HepG2 (cell line): ENCODE measurements around the gene DCDC1. TPM values are rescaled to one million over a fixed set of nuclear protein-coding genes. Genes with fewer than 3 reads are reported as not detected.

Experiments
- ATAC-seq: fragments of 200-7000 bp; cut with Tn5 transposase; 3 replicates; pipeline ENCODE4 v1.9.1; 2020; ENCODE audit warnings: mild to moderate bottlenecking, moderate library complexity
- BruUV-seq: library from RNA; stranded (reverse); fragments of 400-500 nt; replicated peaks from 2 replicates; lab custom pipeline; 2021; lab: Mats Ljungman, UMichigan
- CTCF ChIA-PET: fragments of 300-600 bp; formaldehyde crosslinking; extraction: SDS; loops from one replicate; lab custom pipeline; 2021; ENCODE audit warnings: low total read pairs, inconsistent platforms, low intra/inter-chr PET ratio; lab: Yijun Ruan, JAX
- POLR2A ChIA-PET: fragments of 350-600 bp; sonication (Branson Sonifier 250); formaldehyde crosslinking; loops from one replicate; lab custom pipeline; 2020; ENCODE audit warnings: antibody characterized with exemption, inconsistent platforms; lab: Yijun Ruan, JAX
- DNase-seq: peaks from one replicate; pipeline ENCODE4 v3.0.0-alpha.2; 2015; ENCODE audit warnings: low spot score
- FAIRE-seq: peaks from 3 replicates; lab custom pipeline; 2011; peaks lifted over from hg19 to GRCh38; lab: Jason Lieb, UNC
- H2AFZ ChIP-seq: one replicate; pipeline ENCODE4 v1.6.1; 2011; ENCODE audit warnings: low read length, inconsistent platforms
- H3K27ac ChIP-seq: fragments of 300-600 bp; 3 replicates; pipeline ENCODE4 v1.8.0; 2011; ENCODE audit warnings: mixed run types, mild to moderate bottlenecking, mixed read lengths, low read length, inconsistent platforms; ENCODE audit not compliant: insufficient read depth; ENCODE audit errors: extremely low read length
- H3K27me3 ChIP-seq, 2 experiments: fragments of 200-600 bp in 1 of 2; 2 replicates in 1 of 2; 3 replicates in 1 of 2; pipeline versions ENCODE4 v1.6.0 to v1.8.0; 2011; ENCODE audit warnings: low read length in 2 of 2, mild to moderate bottlenecking in 2 of 2, moderate library complexity in 2 of 2, inconsistent platforms in 1 of 2; ENCODE audit not compliant: insufficient read depth in 2 of 2, control insufficient read depth in 1 of 2
- H3K36me3 ChIP-seq, 2 experiments: fragments of 200-600 bp in 1 of 2; replicated peaks in 1 of 2; 2 replicates in 1 of 2; 3 replicates in 1 of 2; pipeline versions ENCODE4 v1.5.1 to v1.8.0; 2011; ENCODE audit warnings: low read length in 2 of 2, inconsistent platforms in 1 of 2; ENCODE audit not compliant: insufficient read depth in 2 of 2, control insufficient read depth in 1 of 2
- H3K4me1 ChIP-seq: 2 replicates; pipeline ENCODE4 v1.5.1; 2012; ENCODE audit warnings: low read length, inconsistent platforms; ENCODE audit not compliant: insufficient read depth
- H3K4me2 ChIP-seq: 2 replicates; pipeline ENCODE4 v1.6.0; 2011; ENCODE audit warnings: low read depth, low read length, inconsistent platforms
- H3K4me3 ChIP-seq, 3 experiments: fragments of 200-600 bp in 1 of 3; sonication (generic), shearing (Covaris generic) in 1 of 3; replicated peaks in 1 of 3; 2 replicates each; pipeline ENCODE4 v1.5.1; 2011 to 2016; ENCODE audit warnings: low read length in 3 of 3, inconsistent platforms in 2 of 3, low read depth in 2 of 3, mild to moderate bottlenecking in 2 of 3, control low read depth in 1 of 3, mixed read lengths in 1 of 3; ENCODE audit not compliant: insufficient read depth in 1 of 3
- H3K79me2 ChIP-seq: one replicate; pipeline ENCODE4 v1.6.1; 2011; ENCODE audit warnings: low read length, inconsistent platforms; ENCODE audit not compliant: insufficient read depth
- H3K9ac ChIP-seq: 2 replicates; pipeline ENCODE4 v1.6.0; 2011; ENCODE audit warnings: mild to moderate bottlenecking, low read depth, low read length, inconsistent platforms; ENCODE audit not compliant: insufficient read depth
- H3K9me3 ChIP-seq: 2 replicates; pipeline ENCODE4 v1.5.1; 2012; ENCODE audit warnings: mild to moderate bottlenecking, low read length
- H4K20me1 ChIP-seq: 2 replicates; pipeline ENCODE4 v1.6.0; 2011; ENCODE audit warnings: inconsistent platforms, mild to moderate bottlenecking, low read length, moderate library complexity; ENCODE audit not compliant: insufficient read depth
- GABPA ChIP-seq, 2 experiments: IDR thresholded peaks; 2 replicates each; pipeline ENCODE4 v1.6.1; 2011 to 2016; ENCODE audit warnings: low read depth in 2 of 2, low read length in 1 of 2, missing biosample characterization in 1 of 2, missing genetic modification characterization in 1 of 2
- PHB2 ChIP-seq: fragments of 450-650 bp; IDR thresholded peaks from 2 replicates; pipeline ENCODE4 v1.6.1; 2018; ENCODE audit not compliant: partially characterized antibody
- TEAD2 ChIP-seq: sonication (generic); formaldehyde crosslinking; IDR thresholded peaks from 2 replicates; pipeline ENCODE4 v1.9.0; 2021; ENCODE audit warnings: missing genetic modification reagents
- TFAP4 ChIP-seq: sonication (generic); IDR thresholded peaks from 2 replicates; pipeline ENCODE4 v1.6.1; 2016; ENCODE audit warnings: low read depth, borderline replicate concordance
- WIZ ChIP-seq: sonication (generic); formaldehyde crosslinking; IDR thresholded peaks from 2 replicates; pipeline ENCODE4 v1.5.1; 2020; ENCODE audit warnings: mild to moderate bottlenecking, missing genetic modification reagents
- YY1 ChIP-seq: IDR thresholded peaks from 2 replicates; pipeline ENCODE4 v1.6.1; 2011; ENCODE audit warnings: low read length, low read depth, moderate library complexity, mild to moderate bottlenecking; ENCODE audit not compliant: insufficient read depth, insufficient replicate concordance
- ZNF891 ChIP-seq: sonication (generic); formaldehyde crosslinking; IDR thresholded peaks from 2 replicates; pipeline ENCODE4 v1.5.0; 2020; ENCODE audit warnings: mild to moderate bottlenecking, missing genetic modification reagents
- WGBS: methylation state at CpG from one replicate; pipeline ENCODE4 v1.1.6; 2017; ENCODE audit warnings: low lambda C conversion rate; 5-methylcytosine and 5-hydroxymethylcytosine counted together
- in situ Hi-C: cut with HindIII; loops from 2 replicates; pipeline ENCODE4 v1.10.0; 2017; ENCODE audit warnings: low pct_unique_long_range_greater_than_20kb; ENCODE audit not compliant: extremely low pct_ligation_motif_present
- intact Hi-C: fragments of 100-400 bp; cut with micrococcal nuclease; formaldehyde crosslinking; loops from one replicate; pipeline ENCODE4 v1.10.0; 2022; ENCODE audit not compliant: unreplicated experiment
- polyA plus RNA-seq, 8 experiments: library from polyadenylated mRNA; depleted of rRNA in 3 of 8; stranded (reverse) in 7 of 8; unstranded in 1 of 8; fragments of >200 nt; fragmentation: Illumina TruSeq in 4 of 8; extraction: Trizol in 4 of 8; gene quantifications; 2 replicates each; pipeline versions ENCODE4 v1.2.1 to v1.2.3, GENCODE V29; 2011 to 2016; ENCODE audit warnings: low read depth in 4 of 8, missing spikeins in 1 of 8, mixed read lengths in 1 of 8; ENCODE audit not compliant: insufficient read depth in 1 of 8
- total RNA-seq, 5 experiments: library from RNA; depleted of rRNA; stranded (reverse); fragments of >200 nt; fragmentation: Illumina TruSeq; extraction: Trizol; gene quantifications; 2 replicates each; pipeline ENCODE4 v1.2.3, GENCODE V29; 2016; ENCODE audit warnings: low read depth in 1 of 5
- TF ChIP-seq, protein P1 (sequence below): sonication (generic); formaldehyde crosslinking; IDR thresholded peaks from 2 replicates; pipeline ENCODE4 v1.4.0; 2020; ENCODE audit warnings: missing genetic modification reagents
- TF ChIP-seq, protein P2 (sequence below): sonication (generic); formaldehyde crosslinking; IDR thresholded peaks from 2 replicates; pipeline ENCODE4 v1.5.0; 2020; ENCODE audit warnings: mild to moderate bottlenecking, missing genetic modification reagents, borderline replicate concordance

DCDC1 gene
- total and polyA plus RNA-seq, 2 of the 13 experiments (the other 11 are each of a cell fraction or from before 2014, with no cell fraction given): 0.12 to 0.27 TPM

GRCh38 chr11:30826911-30827310, 542.6 kb downstream of the DCDC1 start:
- no peaks in the 10 kb centered on the region for H3K4me1 ChIP-seq
- H3K9me3 ChIP-seq: no peaks in the 10 kb centered on the region
- no peak for ATAC-seq
- CTCF ChIA-PET: no interaction called here
- H4K20me1 ChIP-seq: no peaks in the 10 kb centered on the region
- no peaks in the 10 kb centered on the region for H3K27me3 ChIP-seq
- DNase-seq: no peak
- H3K79me2 ChIP-seq: no peaks in the 10 kb centered on the region
- in situ Hi-C loops: no loop called here
- 25% methylated on average over 4 of the region's 4 CpGs for WGBS
- no peak overlapping the region for H3K4me3 ChIP-seq
- intact Hi-C loops: no loop called here
- TF ChIP-seq, protein P1, sequence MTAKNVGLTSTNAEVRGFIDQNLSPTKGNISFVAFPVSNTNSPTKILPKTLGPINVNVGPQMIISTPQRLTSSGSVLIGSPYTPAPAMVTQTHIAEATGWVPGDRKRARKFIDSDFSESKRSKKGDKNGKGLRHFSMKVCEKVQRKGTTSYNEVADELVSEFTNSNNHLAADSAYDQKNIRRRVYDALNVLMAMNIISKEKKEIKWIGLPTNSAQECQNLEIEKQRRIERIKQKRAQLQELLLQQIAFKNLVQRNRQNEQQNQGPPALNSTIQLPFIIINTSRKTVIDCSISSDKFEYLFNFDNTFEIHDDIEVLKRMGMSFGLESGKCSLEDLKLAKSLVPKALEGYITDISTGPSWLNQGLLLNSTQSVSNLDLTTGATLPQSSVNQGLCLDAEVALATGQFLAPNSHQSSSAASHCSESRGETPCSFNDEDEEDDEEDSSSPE (CRISPR knock-in tag): no peak
- TF ChIP-seq YY1 (no peak), GABPA (IDR thresholded peaks at IDR 0.05; ENCODE audit: low read depth, low read length) (no peak), GABPA (CRISPR knock-in tag; IDR thresholded peaks at IDR 0.05; ENCODE audit: low read depth) (no peak), TEAD2 (no peak), PHB2 (no peak), ZNF891 (CRISPR knock-in tag) (no peak), WIZ (CRISPR knock-in tag) (no peak), TFAP4 (no peak)
- TF ChIP-seq, protein P2, sequence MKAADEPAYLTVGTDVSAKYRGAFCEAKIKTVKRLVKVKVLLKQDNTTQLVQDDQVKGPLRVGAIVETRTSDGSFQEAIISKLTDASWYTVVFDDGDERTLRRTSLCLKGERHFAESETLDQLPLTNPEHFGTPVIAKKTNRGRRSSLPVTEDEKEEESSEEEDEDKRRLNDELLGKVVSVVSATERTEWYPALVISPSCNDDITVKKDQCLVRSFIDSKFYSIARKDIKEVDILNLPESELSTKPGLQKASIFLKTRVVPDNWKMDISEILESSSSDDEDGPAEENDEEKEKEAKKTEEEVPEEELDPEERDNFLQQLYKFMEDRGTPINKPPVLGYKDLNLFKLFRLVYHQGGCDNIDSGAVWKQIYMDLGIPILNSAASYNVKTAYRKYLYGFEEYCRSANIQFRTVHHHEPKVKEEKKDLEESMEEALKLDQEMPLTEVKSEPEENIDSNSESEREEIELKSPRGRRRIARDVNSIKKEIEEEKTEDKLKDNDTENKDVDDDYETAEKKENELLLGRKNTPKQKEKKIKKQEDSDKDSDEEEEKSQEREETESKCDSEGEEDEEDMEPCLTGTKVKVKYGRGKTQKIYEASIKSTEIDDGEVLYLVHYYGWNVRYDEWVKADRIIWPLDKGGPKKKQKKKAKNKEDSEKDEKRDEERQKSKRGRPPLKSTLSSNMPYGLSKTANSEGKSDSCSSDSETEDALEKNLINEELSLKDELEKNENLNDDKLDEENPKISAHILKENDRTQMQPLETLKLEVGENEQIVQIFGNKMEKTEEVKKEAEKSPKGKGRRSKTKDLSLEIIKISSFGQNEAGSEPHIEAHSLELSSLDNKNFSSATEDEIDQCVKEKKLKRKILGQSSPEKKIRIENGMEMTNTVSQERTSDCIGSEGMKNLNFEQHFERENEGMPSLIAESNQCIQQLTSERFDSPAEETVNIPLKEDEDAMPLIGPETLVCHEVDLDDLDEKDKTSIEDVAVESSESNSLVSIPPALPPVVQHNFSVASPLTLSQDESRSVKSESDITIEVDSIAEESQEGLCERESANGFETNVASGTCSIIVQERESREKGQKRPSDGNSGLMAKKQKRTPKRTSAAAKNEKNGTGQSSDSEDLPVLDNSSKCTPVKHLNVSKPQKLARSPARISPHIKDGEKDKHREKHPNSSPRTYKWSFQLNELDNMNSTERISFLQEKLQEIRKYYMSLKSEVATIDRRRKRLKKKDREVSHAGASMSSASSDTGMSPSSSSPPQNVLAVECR (CRISPR knock-in tag): no peak
- no TSS peak for BruUV-seq
- no peak overlapping the region for H3K4me2 ChIP-seq
- H3K36me3 ChIP-seq: no peaks in the 10 kb centered on the region
- H3K27ac ChIP-seq: no peak overlapping the region
- POLR2A ChIA-PET: no interaction called here
- H2AFZ ChIP-seq: no peak overlapping the region
- H3K9ac ChIP-seq: no peak overlapping the region
- FAIRE-seq: no peak
